ENCODE measurements around the gene DUSP23.
A peak's percentile ranks its signal among the peaks of the same experiment; 100 is the strongest.

Gene DUSP23

DNA sequence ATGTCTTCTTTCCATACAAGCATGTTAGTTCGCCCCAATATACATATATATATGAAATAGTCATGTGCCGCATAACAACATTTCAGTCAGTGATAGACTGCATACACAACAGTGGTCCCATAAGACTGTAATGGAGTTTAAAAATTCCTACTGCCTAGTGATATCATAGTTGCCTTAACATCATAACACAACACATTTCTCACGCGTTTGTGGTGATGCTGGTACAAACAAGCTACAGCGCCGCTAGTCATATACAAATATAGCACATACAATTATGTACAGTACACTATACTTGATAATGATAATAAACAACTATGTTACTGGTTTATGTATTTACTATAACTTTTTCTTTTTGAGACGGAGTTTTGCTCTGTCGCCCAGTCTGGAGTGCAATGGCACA, 35.2 kb downstream of the DUSP23 start:
- no peak overlapping the region for H3K4me3 ChIP-seq (ENCODE audit: low read depth, low read length)
- TF ChIP-seq, protein P1, sequence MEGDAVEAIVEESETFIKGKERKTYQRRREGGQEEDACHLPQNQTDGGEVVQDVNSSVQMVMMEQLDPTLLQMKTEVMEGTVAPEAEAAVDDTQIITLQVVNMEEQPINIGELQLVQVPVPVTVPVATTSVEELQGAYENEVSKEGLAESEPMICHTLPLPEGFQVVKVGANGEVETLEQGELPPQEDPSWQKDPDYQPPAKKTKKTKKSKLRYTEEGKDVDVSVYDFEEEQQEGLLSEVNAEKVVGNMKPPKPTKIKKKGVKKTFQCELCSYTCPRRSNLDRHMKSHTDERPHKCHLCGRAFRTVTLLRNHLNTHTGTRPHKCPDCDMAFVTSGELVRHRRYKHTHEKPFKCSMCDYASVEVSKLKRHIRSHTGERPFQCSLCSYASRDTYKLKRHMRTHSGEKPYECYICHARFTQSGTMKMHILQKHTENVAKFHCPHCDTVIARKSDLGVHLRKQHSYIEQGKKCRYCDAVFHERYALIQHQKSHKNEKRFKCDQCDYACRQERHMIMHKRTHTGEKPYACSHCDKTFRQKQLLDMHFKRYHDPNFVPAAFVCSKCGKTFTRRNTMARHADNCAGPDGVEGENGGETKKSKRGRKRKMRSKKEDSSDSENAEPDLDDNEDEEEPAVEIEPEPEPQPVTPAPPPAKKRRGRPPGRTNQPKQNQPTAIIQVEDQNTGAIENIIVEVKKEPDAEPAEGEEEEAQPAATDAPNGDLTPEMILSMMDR (IDR thresholded peaks at IDR 0.05; ENCODE audit: control insufficient read depth, extremely low read depth, insufficient read depth) = no peak
- no peak for DNase-seq (ENCODE audit: low read depth)

DNA sequence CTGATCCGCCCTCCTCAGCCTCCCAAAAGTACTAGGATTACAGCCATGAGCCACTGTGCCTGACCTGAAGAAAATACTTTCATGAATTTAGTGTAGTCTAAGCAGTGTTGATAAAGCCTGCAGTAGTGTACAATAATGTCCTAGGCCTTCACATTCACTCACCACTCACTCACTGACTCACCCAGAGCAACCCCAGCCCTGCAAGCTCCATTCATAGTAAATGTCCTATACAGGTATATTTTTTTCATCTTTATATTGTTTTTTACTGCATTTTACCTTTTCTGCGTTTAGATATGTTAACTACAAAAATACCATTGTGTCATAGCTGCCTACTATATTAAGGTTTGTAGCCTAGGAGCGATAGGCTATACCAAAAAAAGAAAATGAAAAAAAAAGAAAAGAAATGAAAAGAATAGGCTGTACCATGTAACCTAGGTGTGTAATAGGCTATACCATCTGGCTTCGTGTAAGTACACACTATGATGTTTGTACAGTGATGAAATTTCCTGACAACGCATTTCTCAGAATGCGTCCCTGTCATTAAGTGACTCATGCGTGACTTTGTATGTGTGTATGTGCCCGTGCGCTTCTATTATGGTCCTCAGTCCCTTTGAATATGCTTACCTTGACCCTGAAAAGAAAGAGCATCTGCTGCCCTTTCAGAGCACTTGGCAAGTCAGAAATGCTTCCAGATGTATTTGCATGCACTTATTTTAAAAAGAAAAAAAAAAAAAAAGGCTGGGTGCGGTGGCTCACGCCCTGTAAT, 36.7 kb downstream of the DUSP23 start:
- DNase-seq (ENCODE audit: low read depth) = peak; percentile 78
- no peak overlapping the region for H3K4me3 ChIP-seq (ENCODE audit: low read depth, low read length)
- TF ChIP-seq, protein P1 (IDR thresholded peaks at IDR 0.05; ENCODE audit: control insufficient read depth, extremely low read depth, insufficient read depth) = no peak

DNA sequence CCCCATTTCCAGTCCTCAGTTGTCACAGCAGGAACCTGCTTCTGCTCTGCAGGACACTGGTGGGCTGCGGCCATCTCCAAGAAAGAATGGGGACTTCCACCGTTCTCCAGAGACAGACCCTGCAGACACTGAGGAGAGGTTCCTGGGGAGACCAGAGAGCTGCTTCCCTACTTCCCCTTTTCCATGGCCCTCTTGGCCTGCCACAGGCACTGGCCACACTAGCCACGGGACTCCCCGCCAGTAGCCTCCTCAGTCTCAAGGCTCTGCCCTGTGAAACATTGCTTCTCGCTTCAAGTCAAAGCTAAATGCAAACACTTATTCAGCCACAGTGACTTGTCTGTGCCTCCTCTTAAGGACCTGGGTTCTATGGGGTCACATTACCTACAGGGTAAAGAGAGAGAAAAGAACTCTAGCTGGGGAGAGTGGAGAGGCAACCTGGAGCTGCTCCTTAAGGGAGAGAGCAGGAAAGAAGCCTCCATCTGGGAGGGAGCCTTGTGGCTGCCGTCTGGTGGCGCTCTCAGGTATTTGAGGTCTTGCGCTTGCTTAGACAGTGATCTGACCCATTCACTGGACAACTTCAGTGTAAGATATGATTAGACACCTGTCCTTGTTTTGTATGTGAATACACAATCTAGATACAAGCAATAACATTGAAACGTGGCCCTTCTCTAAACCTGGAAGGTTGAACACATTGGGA, 40.6 kb downstream of the DUSP23 start:
- DNase-seq (ENCODE audit: low read depth) = no peak
- TF ChIP-seq, protein P1 (IDR thresholded peaks at IDR 0.05; ENCODE audit: control insufficient read depth, extremely low read depth, insufficient read depth) = no peak
- no peak overlapping the region for H3K4me3 ChIP-seq (ENCODE audit: low read depth, low read length)

DNA sequence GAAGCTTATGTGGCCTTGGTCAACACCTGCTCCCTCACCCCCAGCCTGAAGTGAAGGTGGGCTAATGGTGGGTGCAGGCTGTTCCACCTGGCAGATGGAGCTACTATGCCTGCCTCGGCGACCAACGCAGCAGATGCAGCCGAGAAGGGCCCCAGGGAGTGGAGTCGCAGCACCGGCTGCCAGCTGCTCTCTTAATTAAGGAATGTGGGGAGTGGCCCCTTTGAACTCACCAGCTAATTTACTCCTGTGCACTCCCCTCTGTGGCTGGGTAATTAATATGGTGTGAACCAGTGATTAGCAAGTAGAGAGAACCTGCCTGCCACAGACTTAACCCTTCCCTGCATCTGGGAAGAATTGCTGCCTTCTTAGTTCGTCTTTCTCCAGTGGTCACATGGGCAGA, 42.6 kb downstream of the DUSP23 start:
- DNase-seq (ENCODE audit: low read depth) = no peak

DNA sequence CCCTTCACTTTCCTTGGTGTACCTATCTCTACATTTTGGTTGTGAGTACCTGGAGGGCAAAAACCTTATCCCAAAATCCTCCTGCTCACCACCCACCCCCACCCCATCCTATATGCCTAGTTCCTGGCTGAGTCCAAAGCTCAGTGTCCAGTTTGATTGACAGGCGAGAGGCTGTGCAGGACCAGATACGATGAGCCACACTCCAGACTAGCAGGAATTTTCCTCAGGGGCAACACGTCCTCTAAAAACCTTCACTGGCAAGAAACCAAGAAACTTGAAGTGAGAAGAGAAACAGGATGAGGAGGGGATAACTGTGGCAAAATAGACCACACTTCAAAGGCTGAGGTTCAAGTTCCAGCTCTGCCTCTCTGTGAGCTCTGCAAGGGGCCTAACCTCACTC, 44.8 kb downstream of the DUSP23 start:
- H3K4me3 ChIP-seq (ENCODE audit: low read depth, low read length) = no peak overlapping the region
- DNase-seq (ENCODE audit: low read depth) = no peak
- TF ChIP-seq, protein P1 (IDR thresholded peaks at IDR 0.05; ENCODE audit: control insufficient read depth, extremely low read depth, insufficient read depth) = no peak

More for the DNA sequence above, 42.6 kb downstream of the DUSP23 start:
- TF ChIP-seq, protein P1 (IDR thresholded peaks at IDR 0.05; ENCODE audit: control insufficient read depth, extremely low read depth, insufficient read depth) = no peak
- no peak overlapping the region for H3K4me3 ChIP-seq (ENCODE audit: low read depth, low read length)

DNA sequence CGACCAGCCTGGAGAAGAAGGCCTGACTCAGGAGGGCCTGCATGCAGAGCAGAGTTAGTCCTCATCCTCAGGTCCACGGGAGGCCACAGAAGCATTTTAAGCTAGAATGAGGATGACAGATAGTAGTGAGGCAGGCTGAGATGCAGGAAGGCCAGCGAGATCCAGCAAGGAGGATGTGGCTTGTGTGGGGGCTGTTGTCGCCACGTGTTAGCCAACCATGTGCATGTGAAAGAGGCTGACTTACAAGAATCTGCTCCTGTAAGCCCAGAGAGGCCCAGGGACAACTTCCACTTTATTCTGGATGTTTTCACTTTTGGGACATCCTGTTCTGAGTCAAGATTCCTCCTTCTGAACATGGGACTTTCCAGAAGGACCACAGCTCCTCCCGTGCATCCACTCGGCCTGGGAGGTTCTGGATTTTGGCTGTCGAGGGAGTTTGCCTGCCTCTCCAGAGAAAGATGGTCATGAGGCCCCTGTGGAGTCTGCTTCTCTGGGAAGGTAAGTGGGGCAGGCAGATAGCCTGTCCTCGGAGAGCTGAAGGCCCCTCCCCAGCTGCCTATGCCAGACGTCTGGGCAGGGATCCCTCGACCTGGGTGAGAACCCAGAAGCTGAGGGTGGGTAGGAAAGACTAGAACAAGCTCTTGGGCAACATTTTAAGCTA, 45.8 kb downstream of the DUSP23 start, which contains the start of gene SLAMF8:
Gene SLAMF8, plus strand, starts transcription at position 433 of the 661 bp plus-strand sequence. Its CDS starts 26 bp downstream, at position 459.
- TF ChIP-seq, protein P1 (IDR thresholded peaks at IDR 0.05; ENCODE audit: control insufficient read depth, extremely low read depth, insufficient read depth) = no peak
- no peak for DNase-seq (ENCODE audit: low read depth)
- H3K4me3 ChIP-seq (ENCODE audit: low read depth, low read length) = no peak within 1 kb of the TSS
